ENCODE results near the gene CEP250.

GRCh38 chr20:35466856-35467255 lies 11.5 kb downstream of the CEP250 start:
- TF ChIP-seq SIN3A (IDR thresholded peaks at IDR 0.05; ENCODE audit: borderline replicate concordance, insufficient read depth, low read length) (no peak), POLR2AphosphoS5 (IDR thresholded peaks at IDR 0.05; ENCODE audit: low read depth, low read length) (no peak)
- TF ChIP-seq, protein P1, sequence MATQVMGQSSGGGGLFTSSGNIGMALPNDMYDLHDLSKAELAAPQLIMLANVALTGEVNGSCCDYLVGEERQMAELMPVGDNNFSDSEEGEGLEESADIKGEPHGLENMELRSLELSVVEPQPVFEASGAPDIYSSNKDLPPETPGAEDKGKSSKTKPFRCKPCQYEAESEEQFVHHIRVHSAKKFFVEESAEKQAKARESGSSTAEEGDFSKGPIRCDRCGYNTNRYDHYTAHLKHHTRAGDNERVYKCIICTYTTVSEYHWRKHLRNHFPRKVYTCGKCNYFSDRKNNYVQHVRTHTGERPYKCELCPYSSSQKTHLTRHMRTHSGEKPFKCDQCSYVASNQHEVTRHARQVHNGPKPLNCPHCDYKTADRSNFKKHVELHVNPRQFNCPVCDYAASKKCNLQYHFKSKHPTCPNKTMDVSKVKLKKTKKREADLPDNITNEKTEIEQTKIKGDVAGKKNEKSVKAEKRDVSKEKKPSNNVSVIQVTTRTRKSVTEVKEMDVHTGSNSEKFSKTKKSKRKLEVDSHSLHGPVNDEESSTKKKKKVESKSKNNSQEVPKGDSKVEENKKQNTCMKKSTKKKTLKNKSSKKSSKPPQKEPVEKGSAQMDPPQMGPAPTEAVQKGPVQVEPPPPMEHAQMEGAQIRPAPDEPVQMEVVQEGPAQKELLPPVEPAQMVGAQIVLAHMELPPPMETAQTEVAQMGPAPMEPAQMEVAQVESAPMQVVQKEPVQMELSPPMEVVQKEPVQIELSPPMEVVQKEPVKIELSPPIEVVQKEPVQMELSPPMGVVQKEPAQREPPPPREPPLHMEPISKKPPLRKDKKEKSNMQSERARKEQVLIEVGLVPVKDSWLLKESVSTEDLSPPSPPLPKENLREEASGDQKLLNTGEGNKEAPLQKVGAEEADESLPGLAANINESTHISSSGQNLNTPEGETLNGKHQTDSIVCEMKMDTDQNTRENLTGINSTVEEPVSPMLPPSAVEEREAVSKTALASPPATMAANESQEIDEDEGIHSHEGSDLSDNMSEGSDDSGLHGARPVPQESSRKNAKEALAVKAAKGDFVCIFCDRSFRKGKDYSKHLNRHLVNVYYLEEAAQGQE (IDR thresholded peaks at IDR 0.05; ENCODE audit: insufficient read depth in 1 of 2, low read depth in 2 of 2, low read length in 2 of 2): no peak
